Colonic mucosa (tissue), 4 donors: ENCODE data around the gene GPR152. TPM values are rescaled to one million over a fixed set of nuclear protein-coding genes. Genes with fewer than 3 reads are reported as not detected.

ENCODE experiments used
- DNase-seq: peaks from one replicate; pipeline ENCODE4 v3.0.0-alpha.2; 2020
- H3K27ac ChIP-seq: fragments of 200-600 bp; one replicate; pipeline ENCODE4 v1.8.0; 2021
- H3K27me3 ChIP-seq: fragments of 200-600 bp; one replicate; pipeline ENCODE4 v1.8.0; 2021
- H3K36me3 ChIP-seq: fragments of 200-600 bp; one replicate; pipeline ENCODE4 v1.8.0; 2021
- H3K4me1 ChIP-seq: fragments of 200-600 bp; one replicate; pipeline ENCODE4 v1.8.0; 2021; ENCODE audit warnings: mild to moderate bottlenecking
- H3K4me3 ChIP-seq: fragments of 200-600 bp; one replicate; pipeline ENCODE4 v1.8.0; 2021
- H3K9ac ChIP-seq, 2 donors: one replicate each; pipeline ENCODE4 v1.7.0; 2013; ENCODE audit warnings: control low read depth in 2 of 2, low read depth in 2 of 2, low read length in 2 of 2
- H3K9me3 ChIP-seq: fragments of 200-600 bp; one replicate; pipeline ENCODE4 v1.8.0; 2021
- CTCF ChIP-seq: fragments of 200-600 bp; IDR thresholded peaks from one replicate; pipeline ENCODE4 v1.8.0; 2022; ENCODE audit warnings: antibody characterized with exemption, mild to moderate bottlenecking
- intact Hi-C: fragments of 100-400 bp; cut with DNase I; formaldehyde crosslinking; loops from one replicate; pipeline ENCODE4 v1.14.1; 2022
- total RNA-seq, 2 donors: library from RNA; stranded (reverse); fragmentation: NEBNext Ultra II Directional in 1 of 2; extraction: Animal tissue kit (Norgen Biotek cat#: 25700) in 1 of 2; gene quantifications; one replicate each; pipeline ENCODE4 v1.2.1, GENCODE V29; 2021
- donor health status: healthy.
- donor health status: DM: no; HTN: no; CAD: no.
- donor health status: DM: no; HTN: no; CAD: no.

Gene GPR152
- total RNA-seq, 2 donors from 2014 or later, result not detected

GRCh38 chr11:67437809-67438157, 14.7 kb downstream of the GPR152 start:
- Histone ChIP-seq H3K9ac (peak overlapping the region; percentile 55 to 56), H3K36me3 (peaks cover 7% of the 10 kb centered on the region), H3K27me3 (no peaks in the 10 kb centered on the region), H3K4me3 (peak overlapping the region; percentile 24), H3K4me1 (peaks cover 11% of the 10 kb centered on the region), H3K27ac (peak overlapping the region; percentile 56), H3K9me3 (no peaks in the 10 kb centered on the region)
- intact Hi-C loops, result no loop called here
- no peak for TF ChIP-seq CTCF
- no peak for DNase-seq

GRCh38 chr11:67437082-67437808, 15.3 kb downstream of the GPR152 start, which contains the start of gene PTPRCAP:
Gene PTPRCAP (minus strand): TSS chr11:67437682. CDS start chr11:67437619, 63 bp downstream.
- Histone ChIP-seq H3K27ac (peak within 1 kb of the TSS; percentile 56), H3K9ac (peak within 1 kb of the TSS; percentile 55 to 56)
- no peak for TF ChIP-seq CTCF

GRCh38 chr11:67436459-67437081, 16.0 kb downstream of the GPR152 start:
- Histone ChIP-seq H3K36me3 (peaks cover 12% of the 10 kb centered on the region), H3K9ac (peak overlapping the region; percentile 26 to 50), H3K4me3 (peak overlapping the region; percentile 24), H3K27ac (peak overlapping the region; percentile 56), H3K4me1 (no peaks in the 10 kb centered on the region), H3K27me3 (no peaks in the 10 kb centered on the region), H3K9me3 (no peaks in the 10 kb centered on the region)
- DNase-seq, result no peak
- intact Hi-C loops, result no loop called here
- no peak for TF ChIP-seq CTCF

More at GRCh38 chr11:67437082-67437808, 15.3 kb downstream of the GPR152 start, which contains the start of gene PTPRCAP:
- H3K4me3 ChIP-seq, result peak within 1 kb of the TSS; percentile 24
- intact Hi-C loops, result no loop called here
- H3K4me1 ChIP-seq, result peaks cover 6% of the 10 kb centered on the region
- H3K36me3 ChIP-seq, result peaks cover 12% of the 10 kb centered on the region
- no peaks in the 10 kb centered on the region for H3K9me3 ChIP-seq
- H3K27me3 ChIP-seq, result no peaks in the 10 kb centered on the region
- DNase-seq, result no peak

GRCh38 chr11:67435727-67436458, 16.6 kb downstream of the GPR152 start:
- Histone ChIP-seq H3K36me3 (peaks cover 12% of the 10 kb centered on the region), H3K9me3 (no peaks in the 10 kb centered on the region), H3K4me3 (peak overlapping the region; percentile 13), H3K27me3 (no peaks in the 10 kb centered on the region), H3K9ac (peak overlapping the region; percentile 26 to 35), H3K27ac (no peak overlapping the region), H3K4me1 (no peaks in the 10 kb centered on the region)
- DNase-seq, result no peak
- TF ChIP-seq CTCF, result no peak
- intact Hi-C loops, result no loop called here

GRCh38 chr11:67435031-67435726, 17.4 kb downstream of the GPR152 start:
- intact Hi-C loops, result no loop called here
- no peaks in the 10 kb centered on the region for H3K4me1 ChIP-seq
- no peaks in the 10 kb centered on the region for H3K9me3 ChIP-seq
- H3K27ac ChIP-seq, result no peak overlapping the region
- H3K4me3 ChIP-seq, result peak overlapping the region; percentile 13
- peaks cover 12% of the 10 kb centered on the region for H3K36me3 ChIP-seq
- TF ChIP-seq CTCF, result no peak
- no peaks in the 10 kb centered on the region for H3K27me3 ChIP-seq
- no peak for DNase-seq
- H3K9ac ChIP-seq, result peak overlapping the region in 1 of 2 donors; percentile 24
